Neutrophil (primary cell): ENCODE results near the gene B3GAT2.

Experiments used
- H3K27ac ChIP-seq: fragments of 200-600 bp; sonication (generic); 2 replicates; pipeline ENCODE4 v1.5.1; 2016; ENCODE audit warnings: mild to moderate bottlenecking, moderate library complexity
- H3K27me3 ChIP-seq: fragments of 200-600 bp; sonication (generic); 2 replicates; pipeline ENCODE4 v1.6.0; 2016; ENCODE audit warnings: mild to moderate bottlenecking
- H3K36me3 ChIP-seq: fragments of 200-600 bp; sonication (generic); 2 replicates; pipeline ENCODE4 v1.5.1; 2017
- H3K4me1 ChIP-seq, 2 experiments: fragments of 200-600 bp in 1 of 2; sonication (generic) in 1 of 2; 1 replicate in 1 of 2; 2 replicates in 1 of 2; pipeline versions ENCODE4 v1.5.1 to v1.6.1; 2013 to 2016; ENCODE audit warnings: low read depth in 1 of 2, low read length in 1 of 2, mild to moderate bottlenecking in 1 of 2, moderate library complexity in 1 of 2; ENCODE audit not compliant: control insufficient read depth in 1 of 2, insufficient read depth in 1 of 2
- H3K4me3 ChIP-seq, 2 experiments: fragments of 200-600 bp in 1 of 2; sonication (generic) in 1 of 2; 1 replicate in 1 of 2; 2 replicates in 1 of 2; pipeline ENCODE4 v1.5.1; 2013 to 2016; ENCODE audit warnings: low read depth in 1 of 2, low read length in 1 of 2, mild to moderate bottlenecking in 1 of 2, moderate library complexity in 1 of 2
- H3K9me3 ChIP-seq: fragments of 200-600 bp; sonication (generic); 2 replicates; pipeline ENCODE4 v1.5.1; 2016
- CTCF ChIP-seq: fragments of 200-600 bp; sonication (generic); IDR thresholded peaks from 2 replicates; pipeline ENCODE4 v1.5.1; 2016; ENCODE audit warnings: antibody characterized with exemption

The B3GAT2 gene

GRCh38 chr6:70811788-70812187, 145.1 kb downstream of the B3GAT2 start:
- H3K9me3 ChIP-seq = no peaks in the 10 kb centered on the region
- H3K4me1 ChIP-seq = no peaks in the 10 kb centered on the region
- no peak for TF ChIP-seq CTCF
- H3K27ac ChIP-seq = no peak overlapping the region
- no peak overlapping the region for H3K4me3 ChIP-seq
- H3K36me3 ChIP-seq = peaks cover 3% of the 10 kb centered on the region
- no peaks in the 10 kb centered on the region for H3K27me3 ChIP-seq
